ENCODE results near the gene CCNI.

CCNI gene

DNA sequence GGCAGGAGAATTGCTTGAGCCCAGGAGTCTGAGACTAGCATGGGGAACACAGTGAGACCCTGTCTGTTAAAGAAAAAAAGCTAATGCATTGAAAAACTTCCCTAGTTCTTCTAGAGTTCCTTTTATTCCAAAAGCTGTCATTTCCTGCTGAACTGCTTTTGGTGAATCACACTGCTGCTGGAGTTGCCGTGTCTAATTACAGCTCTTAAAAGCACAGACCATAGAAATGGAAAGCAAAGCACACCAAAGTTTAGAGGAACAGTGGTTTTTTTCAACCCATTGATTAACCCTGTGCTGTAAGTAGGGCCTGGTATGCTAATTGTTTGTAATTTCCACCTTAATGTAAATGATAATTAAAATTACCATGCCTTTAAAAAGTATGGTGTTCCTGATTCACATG lies 73.9 kb downstream of the CCNI start:
- no peak for DNase-seq

DNA sequence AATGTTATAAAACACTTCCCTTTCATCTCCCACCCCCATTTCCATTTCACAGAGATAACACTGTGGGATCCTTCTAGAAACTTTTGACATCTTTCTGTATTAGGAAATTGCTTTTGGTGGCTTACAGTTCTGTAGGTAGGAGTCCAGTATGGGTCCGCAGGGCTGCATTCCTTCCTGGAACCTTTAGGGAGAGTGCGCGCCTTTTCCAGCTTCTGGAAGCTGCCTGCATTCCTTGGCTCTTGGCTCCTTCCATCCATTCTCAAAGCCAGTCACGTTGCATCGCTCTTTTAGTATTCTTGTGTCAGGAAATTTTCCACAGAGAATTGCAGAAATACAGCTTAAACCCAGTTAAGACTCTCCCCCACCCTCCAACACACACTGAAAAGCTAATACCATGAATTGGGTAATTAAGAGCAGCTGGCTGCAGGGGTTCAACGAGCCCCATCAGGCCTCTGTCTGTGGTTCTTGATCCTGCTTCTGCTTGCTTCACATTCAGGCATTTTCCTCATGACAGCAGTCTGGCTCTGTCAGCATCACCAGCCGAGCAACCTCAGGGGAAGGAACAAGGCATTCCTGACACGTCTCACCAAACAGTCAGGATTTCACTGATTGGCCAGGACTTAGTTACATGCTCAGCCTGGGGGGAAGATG lies 77.4 kb downstream of the CCNI start:
- no peak for DNase-seq

DNA sequence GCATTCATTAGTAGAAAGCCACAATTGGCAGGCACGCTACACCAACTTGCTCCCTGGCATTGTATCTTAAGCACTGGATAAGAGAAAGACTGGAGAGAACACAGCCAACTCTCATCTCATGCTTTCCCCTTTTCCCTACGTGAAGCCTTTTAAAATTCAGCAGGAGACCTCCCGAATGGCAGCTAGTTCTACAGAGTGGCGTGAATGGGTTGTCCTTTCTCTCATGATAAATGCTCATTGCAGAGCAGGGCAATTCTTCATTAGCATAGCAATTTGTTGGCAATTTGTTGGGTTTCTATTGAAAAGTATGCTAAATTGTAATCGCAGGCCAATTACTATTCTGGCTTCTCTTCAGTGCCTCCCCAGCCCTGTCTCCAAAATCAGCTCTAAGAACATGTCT lies 78.3 kb downstream of the CCNI start:
- DNase-seq: peak; percentile 44

Data from NCI-H446 treated with DMSO at 0.1 percent for 48 hours (cell line).